ENCODE results near the gene COL8A2.

GRCh38 chr1:36149237-36149972 is 24.4 kb upstream of the COL8A2 start, which contains the start of gene TRAPPC3:
- TF ChIP-seq CTCF (conservative IDR thresholded peaks at IDR 0.05; ENCODE audit: low read length), result peak; percentile 91
- TF ChIP-seq EZH2phosphoT487 (IDR thresholded peaks at IDR 0.05; ENCODE audit: borderline replicate concordance), result no peak
